AG10803 (cell line): ENCODE results near the gene CDH23.

Source experiments
- DNase-seq: peaks from one replicate; pipeline ENCODE4 v3.0.0; 2010; ENCODE audit warnings: low read depth
- H3K4me3 ChIP-seq: 2 replicates; pipeline ENCODE4 v1.5.1; 2011; ENCODE audit warnings: mild to moderate bottlenecking, low read length, control low read depth
- TF ChIP-seq, protein P1 (sequence below): conservative IDR thresholded peaks from 2 replicates; pipeline ENCODE4 v1.5.1; 2011; ENCODE audit warnings: mild to moderate bottlenecking, low read length, control low read depth, inconsistent platforms

The CDH23 gene

DNA sequence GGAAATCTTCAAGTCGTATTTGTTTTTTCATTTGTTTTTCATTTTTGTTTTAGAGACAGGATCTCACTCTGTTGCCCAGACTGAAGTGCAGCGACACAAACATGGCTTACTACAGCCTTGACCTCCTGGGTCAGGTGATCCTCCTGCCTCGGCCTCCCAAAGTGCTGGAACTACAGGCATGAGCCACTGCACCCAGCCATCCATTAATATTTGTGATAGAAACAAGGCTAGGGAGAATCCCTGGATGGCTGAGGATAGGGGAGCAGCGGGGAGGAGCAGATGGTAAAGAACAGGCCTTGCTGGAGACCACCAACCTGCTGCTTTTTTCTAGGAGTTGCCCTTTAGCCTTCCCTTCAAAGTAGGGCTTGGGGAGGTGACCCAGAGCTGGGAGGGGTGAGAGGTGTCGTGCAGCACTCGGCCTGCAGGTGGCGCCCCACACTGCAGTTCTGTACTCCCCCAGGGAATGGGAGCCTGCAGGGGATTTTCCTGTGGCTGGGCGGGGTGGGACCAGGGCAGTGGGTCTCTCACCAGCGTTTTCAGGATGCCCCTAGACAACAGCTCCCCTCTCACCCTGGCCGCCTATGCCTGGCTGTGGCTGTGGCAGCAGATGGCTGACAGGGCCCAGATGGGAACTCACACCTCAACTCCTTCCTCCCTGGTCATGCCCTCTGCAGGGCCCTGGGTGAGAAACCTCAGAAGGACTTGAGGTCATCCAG lies 12.6 kb upstream of the CDH23 start:
- no peak overlapping the region for H3K4me3 ChIP-seq
- peak; percentile 29 for DNase-seq
- TF ChIP-seq, protein P1, sequence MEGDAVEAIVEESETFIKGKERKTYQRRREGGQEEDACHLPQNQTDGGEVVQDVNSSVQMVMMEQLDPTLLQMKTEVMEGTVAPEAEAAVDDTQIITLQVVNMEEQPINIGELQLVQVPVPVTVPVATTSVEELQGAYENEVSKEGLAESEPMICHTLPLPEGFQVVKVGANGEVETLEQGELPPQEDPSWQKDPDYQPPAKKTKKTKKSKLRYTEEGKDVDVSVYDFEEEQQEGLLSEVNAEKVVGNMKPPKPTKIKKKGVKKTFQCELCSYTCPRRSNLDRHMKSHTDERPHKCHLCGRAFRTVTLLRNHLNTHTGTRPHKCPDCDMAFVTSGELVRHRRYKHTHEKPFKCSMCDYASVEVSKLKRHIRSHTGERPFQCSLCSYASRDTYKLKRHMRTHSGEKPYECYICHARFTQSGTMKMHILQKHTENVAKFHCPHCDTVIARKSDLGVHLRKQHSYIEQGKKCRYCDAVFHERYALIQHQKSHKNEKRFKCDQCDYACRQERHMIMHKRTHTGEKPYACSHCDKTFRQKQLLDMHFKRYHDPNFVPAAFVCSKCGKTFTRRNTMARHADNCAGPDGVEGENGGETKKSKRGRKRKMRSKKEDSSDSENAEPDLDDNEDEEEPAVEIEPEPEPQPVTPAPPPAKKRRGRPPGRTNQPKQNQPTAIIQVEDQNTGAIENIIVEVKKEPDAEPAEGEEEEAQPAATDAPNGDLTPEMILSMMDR: peak; percentile 86

- no peak for DNase-seq
- H3K4me3 ChIP-seq: no peak overlapping the region
- TF ChIP-seq, protein P1: no peak
Observed at GRCh38 chr10:71388171-71388570, 8.5 kb upstream of the CDH23 start.

DNA sequence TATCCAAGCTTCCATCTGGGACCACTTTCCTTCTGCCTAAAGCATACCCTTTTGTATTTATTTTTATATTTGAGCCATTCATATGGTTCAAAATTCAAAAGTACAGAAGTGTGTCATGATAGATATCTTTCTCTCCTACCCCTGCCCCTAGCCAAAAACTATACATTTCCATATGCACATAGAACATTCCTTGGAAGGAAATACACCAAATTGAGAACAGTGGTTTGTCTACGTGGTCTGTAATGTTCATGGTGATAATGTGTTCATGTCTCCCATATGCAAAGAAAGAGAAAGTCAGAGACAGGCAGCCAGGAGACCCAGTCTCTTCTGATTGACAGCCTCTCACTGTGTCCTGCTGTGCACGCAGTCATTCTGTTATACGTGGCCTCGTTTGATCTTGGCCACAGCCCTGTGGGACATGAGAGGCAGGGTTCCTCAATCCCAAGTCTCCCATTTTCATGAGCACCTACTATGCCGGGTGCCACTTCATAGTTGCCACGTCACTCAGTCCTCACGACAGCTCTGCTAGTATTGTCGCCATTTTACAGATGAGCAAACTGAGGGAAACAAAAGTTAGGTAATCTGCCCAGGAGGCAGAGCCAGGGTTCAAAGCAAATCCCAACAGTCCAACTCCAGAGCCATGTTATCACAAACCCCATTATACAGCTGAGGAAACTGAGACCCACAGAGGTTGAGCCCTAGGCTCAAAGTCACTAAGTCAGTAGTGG lies 8.0 kb upstream of the CDH23 start:
- TF ChIP-seq, protein P1: no peak
- DNase-seq: no peak
- no peak overlapping the region for H3K4me3 ChIP-seq

DNA sequence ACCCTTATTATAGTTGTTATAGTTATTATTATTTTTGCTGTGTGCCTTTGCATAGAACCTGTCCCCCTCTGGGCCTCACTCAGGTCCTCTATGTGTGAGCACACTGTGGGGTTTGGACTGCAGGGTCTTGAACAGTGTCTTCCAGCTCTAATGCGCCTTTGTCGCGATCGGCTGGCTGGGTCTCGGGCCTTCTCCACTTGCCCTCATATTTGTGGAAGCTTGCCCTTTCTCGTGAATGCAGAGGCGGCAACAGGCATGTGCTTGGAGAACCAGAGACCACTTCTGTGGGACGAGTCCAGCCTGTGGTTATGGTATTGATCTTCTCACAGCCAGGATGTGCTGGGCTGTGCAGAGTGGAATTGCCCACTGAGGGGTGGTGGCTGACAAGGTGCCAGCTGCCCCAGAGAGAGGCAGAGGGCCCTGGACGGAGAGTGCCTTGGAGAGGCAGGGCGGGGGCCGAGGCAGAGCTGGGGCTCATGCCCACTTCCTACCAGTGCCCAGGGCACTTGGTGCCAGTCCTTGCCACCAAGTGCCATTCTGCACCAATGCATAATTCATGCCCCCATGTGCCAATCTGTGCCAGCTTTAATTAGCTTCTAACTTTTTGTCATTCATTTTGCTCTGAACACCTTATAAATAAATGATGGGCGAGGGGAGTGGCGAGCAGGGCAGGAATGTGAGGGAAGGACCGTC lies 6.8 kb upstream of the CDH23 start:
- DNase-seq: no peak
- TF ChIP-seq, protein P1: no peak
- H3K4me3 ChIP-seq: no peak overlapping the region

- TF ChIP-seq, protein P1: no peak
- no peak for DNase-seq
- H3K4me3 ChIP-seq: no peak overlapping the region
Observed at GRCh38 chr10:71390461-71390835, 6.3 kb upstream of the CDH23 start.

DNA sequence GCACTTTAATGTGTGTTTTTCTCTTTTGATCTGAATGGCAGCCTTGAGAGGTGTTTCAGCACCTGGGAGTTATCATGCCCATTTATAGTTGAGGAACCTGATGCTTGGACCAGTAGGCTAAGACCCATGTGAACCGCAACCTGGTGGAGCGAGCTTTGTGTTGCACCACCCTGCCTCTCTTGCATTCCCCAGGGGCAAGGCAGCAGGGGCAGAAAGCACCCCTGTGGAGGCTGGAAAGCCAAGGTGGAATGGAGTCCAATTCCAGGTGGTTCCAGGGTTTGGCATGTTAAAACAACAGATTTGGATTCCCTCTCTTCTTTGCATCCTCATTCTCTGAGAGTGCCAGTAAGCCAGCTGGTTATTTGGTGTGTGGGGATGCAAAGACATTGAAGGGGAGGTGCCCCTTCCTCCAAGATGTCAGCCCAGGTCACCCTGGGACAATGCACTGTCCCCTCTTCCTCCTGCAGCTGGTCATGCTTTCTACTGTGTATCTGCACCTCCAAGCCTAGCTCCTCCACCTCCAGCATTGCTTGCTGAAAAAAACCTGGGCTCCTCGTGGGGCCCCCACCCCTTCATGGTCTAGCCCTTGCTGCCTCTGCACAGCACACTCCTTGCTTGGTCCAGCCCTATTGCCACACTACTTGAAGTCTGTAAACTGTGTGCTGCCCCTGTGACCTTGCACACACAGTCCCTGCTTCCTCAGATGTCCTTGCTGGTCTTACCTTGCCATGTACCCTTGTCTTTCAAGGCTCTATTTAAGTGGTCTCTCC lies 5.6 kb upstream of the CDH23 start:
- TF ChIP-seq, protein P1: no peak
- no peak overlapping the region for H3K4me3 ChIP-seq
- DNase-seq: no peak
